ENCODE data around the gene GRIA1.

The GRIA1 gene

DNA sequence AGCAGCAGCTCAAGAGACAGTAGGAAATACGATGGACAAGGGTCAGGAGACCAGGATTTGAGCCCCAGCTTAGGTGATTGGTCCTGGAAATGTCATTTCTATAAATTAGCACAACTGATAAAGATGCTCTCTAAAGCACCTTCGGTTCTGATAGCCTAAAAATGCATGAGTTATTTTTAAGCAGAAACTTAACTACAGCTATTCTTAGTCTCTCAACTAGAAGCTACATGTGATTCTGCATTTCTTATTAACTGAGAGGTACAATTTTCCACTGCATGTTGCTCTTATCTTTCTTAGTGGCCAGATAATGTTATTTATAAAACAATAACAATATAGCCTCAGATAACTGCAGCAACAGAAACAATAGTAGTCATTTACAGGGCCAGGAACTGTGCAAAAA is 136.4 kb downstream of the GRIA1 start:
- no peak for DNase-seq
- in situ Hi-C loops (cut with MboI; ENCODE audit: low pct_unique_long_range_greater_than_20kb, low sequenced_read_pairs), result no loop called here

DNA sequence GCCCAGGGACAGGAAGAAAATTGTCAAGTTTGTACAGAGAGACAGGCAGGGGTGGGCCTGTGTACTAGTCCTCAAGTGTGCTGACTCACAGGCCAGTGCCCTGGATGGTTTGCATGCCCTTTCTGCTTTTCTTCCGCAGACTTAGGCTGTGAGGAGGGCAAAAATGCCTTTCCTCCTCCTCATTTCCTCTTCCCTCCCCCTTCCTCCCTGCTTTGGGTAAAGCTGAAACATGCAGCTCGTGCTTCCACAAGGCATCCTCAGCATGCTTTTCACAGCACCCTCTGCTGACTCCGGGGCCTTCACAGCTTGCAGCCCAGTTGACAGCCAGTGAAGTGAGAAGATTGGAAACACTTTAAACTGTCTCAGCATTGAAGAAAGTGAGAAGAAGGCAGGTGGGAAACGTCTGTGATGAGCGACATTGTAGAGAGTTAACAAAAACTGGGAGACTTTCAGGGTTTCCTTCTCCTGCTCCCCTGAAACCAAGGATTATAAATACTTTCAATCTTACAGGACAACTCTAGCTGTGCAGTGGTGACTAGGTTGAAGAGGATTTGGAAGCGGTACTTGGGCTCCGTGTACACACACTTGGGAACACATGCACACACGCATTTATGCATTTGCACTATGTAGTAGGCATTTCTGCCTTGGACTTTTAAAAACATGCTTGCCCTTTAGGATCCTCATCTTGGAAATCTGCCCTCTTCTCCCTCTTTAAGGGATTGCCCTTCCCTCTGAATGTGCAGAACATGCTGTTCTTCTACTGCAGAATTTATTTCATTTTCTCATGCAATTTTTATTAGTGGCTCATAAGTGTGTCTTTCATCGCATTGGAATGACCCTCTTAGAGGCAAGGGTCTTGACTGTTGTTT is 138.8 kb downstream of the GRIA1 start:
- in situ Hi-C loops (cut with MboI; ENCODE audit: low pct_unique_long_range_greater_than_20kb, low sequenced_read_pairs), result no loop called here
- peak; percentile 2 for DNase-seq

DNA sequence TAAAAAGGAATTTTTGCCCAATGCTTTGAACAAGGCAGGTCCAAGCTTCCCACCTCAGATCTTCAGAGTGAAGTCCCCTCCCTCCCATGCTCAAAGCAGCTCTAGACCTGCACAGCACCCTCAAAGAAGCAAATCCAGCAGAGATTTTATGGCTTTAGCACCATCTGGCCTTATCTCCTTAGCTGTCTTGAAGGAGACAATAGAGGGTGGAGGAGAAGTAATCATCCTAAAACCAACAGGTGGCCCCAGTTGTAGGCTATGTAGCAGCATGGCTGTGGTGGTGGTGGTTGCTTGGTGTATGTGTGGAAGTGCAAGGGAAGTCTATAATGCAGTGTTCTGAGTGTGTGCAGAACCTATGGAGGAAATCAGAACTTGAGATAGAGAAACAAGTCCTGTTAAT is 140.1 kb downstream of the GRIA1 start:
- in situ Hi-C loops (cut with MboI; ENCODE audit: low pct_unique_long_range_greater_than_20kb, low sequenced_read_pairs), result no loop called here
- DNase-seq, result no peak

DNA sequence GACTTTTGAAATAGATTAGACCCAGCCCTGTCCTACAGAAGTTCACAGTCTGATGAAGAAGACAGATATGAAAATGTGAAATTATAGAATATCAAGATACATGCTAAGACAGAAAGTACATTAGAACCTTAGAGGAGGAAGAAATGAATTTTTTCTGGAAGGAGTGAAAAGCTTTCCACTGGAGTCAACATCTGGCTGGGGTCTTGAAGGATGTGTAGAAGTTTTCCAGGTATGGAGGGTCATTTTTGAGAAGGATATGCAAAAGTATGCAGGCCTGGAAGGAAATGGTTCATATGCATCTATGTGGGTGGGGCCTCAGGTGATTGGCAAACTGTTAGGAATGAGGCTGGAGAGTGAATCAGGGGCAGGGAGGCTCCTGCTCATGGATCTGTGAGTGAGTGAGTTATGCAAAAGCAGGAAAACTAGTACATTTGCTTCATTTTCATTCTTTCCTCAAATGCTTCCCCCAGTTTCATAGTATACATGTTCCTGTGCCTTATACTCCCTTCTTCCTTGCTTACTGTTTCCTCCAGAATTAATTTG is 142.3 kb downstream of the GRIA1 start:
- no peak for DNase-seq
- in situ Hi-C loops (cut with MboI; ENCODE audit: low pct_unique_long_range_greater_than_20kb, low sequenced_read_pairs), result no loop called here

DNA sequence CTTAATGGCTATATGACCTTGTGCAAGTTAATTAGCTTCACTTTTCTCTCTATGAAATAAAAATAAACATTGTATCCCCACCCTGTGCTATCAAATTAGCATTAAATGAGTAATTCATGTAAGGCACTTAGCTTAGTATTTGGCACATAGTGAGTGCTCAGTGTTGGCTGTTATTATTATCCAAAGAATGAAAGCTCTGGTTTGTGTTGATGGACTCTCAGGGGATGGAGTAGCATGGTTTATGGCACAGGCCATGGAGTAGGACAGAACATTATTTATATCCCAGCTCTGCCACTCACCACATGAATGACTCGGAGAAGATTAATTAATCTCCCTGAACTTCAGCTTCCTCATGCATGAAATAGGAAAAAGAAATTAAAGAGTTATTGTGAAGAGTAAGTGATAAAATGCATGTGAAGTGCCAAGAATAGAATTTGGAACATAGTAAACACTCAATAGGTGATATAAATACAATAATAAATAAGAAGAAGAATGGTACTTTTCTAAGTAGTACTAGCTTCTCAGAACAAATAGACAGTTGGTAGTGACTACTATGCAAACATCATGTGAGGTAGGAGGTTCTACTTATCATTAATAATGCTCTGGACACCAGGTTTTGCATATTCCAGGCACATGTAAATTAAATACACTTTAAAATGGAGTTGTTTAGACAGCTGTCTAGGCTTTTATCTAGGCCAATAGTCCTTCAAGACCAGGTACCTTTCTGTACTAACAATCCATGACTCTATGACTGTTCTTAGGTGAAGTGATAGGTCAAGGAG is 146.4 kb downstream of the GRIA1 start:
- no peak for DNase-seq
- in situ Hi-C loops (cut with MboI; ENCODE audit: low pct_unique_long_range_greater_than_20kb, low sequenced_read_pairs), result no loop called here

DNA sequence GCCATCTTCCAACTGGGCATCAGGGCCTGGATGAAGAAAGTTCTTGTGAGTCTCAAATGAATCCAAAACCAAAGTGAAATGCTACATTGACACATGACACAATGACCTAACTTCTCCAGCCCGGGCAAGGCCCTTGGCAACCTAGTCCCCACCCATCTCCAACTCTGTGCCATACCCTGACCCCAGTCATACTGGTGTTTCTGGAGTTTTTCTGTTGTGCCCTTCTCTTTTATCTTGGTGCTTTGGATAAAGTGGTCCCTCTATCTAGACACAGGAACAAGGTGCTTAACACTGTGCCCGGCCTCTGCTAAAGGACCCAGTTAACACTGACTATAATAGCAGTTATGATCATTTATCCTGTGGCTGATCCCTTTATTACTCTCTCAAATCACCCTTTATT is 149.8 kb downstream of the GRIA1 start:
- DNase-seq, result no peak

DNA sequence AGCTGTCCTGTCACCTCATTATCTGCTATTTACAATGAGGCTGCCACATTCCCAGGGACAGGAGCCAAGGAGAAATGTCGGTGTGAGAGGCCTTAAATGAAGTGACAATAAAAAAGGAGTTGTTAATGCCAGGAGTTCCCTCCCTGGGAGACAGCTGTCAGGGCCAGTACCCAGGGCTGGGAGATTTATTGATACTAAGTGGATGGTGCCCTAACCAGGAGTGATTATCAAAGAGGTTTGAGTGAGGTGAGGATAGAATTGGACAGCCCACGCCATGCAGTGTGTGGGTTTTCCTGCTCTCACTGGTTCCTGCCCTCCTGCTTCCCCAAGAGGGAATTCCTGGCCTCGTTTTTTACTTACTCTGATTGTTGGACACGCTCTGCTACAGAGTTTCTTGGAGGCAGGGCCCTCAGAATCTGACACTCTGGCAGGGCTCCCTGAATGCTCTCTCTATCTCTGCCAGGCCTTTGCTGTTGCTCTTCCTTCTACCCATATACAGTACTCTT is 150.8 kb downstream of the GRIA1 start:
- no peak for DNase-seq
- in situ Hi-C loops (cut with MboI; ENCODE audit: low pct_unique_long_range_greater_than_20kb, low sequenced_read_pairs), result no loop called here

More for the DNA sequence above, 149.8 kb downstream of the GRIA1 start:
- in situ Hi-C loops (cut with MboI; ENCODE audit: low pct_unique_long_range_greater_than_20kb, low sequenced_read_pairs), result no loop called here

DNA sequence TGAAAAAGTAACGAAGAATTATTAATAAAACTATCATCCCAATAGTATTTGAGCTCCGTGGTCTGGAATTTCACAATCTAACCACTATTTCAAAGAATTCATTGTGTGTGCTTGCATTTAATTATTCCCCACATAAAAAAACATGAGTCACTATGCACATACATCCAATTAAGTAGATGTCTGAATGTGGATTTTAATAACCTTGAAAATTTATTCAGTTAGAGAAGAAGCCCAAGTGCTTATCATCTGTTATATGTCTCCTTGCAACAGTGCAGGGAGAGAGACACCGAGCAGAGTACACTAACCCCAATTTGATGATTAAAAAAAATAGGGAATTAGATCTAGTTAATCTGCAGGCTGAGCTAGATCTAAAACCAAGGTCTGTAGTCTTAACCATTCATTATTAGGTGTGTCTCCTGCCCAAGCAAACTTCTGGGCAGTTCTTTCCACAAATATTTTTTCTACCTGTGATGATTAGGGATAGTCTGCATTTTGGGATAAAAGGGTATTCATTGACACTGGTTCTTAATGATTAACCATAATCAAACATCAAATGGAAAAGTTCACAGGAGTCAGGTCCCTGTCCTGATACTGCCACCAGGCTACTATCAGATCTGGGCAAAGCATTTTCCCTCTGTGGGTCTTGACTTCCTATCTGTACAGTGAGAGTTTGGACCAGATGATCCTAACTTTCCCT is 164.2 kb downstream of the GRIA1 start:
- DNase-seq, result no peak
- in situ Hi-C loops (cut with MboI; ENCODE audit: low pct_unique_long_range_greater_than_20kb, low sequenced_read_pairs), result no loop called here

DNA sequence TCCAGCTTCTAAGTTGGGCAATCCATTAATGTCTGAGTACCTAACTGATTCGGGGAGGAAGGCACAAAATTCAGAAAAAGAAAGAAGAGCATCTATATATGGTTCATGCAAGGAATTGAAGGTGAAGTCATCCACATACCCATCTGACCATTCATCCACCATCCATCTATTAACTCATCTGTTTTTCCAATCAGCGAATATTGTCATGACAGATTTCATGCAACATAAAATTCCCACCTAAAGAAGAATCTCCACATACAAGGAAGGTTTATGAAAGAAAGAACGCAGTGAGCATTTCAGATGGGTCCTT is 164.7 kb downstream of the GRIA1 start:
- DNase-seq, result no peak
- in situ Hi-C loops (cut with MboI; ENCODE audit: low pct_unique_long_range_greater_than_20kb, low sequenced_read_pairs), result no loop called here

DNA sequence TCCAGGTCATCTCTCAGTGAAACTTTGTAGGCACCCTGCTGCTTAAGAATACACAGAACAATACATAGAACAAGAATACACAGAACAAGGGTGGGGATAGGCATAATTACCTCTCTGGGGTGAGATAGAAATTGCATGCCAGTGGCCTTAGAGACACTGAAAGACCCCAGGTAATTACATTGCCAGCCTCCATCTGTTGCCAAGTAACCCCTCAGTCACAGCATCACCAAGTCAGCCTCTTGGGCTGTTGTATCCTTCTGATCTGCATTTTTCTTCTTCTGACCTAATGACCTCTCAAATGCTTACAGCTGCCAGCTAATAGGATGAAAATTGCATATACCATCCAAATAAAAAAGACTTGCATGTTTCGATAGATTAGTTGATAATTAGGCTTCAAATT is 167.7 kb downstream of the GRIA1 start:
- DNase-seq, result no peak
- in situ Hi-C loops (cut with MboI; ENCODE audit: low pct_unique_long_range_greater_than_20kb, low sequenced_read_pairs), result no loop called here

DNA sequence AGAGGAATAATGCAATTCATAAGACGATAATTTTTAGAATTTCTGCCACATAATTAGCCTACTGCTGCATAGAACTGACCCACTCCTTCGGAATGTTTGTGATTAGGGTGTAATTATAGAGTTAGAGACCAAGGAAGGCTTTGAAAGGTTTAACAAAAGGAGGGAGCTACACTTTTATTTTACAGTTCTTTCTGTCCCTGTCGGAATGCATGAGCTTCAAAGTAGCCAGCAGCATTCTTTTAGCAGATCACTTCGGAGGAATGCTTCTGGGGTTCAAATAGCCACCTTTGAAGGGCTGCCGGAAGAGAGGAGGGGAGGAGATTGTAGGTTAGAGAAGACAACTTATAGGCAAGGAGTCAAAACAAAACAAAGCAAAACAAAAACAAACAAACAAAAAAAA is 168.1 kb downstream of the GRIA1 start:
- in situ Hi-C loops (cut with MboI; ENCODE audit: low pct_unique_long_range_greater_than_20kb, low sequenced_read_pairs), result no loop called here
- no peak for DNase-seq

DNA sequence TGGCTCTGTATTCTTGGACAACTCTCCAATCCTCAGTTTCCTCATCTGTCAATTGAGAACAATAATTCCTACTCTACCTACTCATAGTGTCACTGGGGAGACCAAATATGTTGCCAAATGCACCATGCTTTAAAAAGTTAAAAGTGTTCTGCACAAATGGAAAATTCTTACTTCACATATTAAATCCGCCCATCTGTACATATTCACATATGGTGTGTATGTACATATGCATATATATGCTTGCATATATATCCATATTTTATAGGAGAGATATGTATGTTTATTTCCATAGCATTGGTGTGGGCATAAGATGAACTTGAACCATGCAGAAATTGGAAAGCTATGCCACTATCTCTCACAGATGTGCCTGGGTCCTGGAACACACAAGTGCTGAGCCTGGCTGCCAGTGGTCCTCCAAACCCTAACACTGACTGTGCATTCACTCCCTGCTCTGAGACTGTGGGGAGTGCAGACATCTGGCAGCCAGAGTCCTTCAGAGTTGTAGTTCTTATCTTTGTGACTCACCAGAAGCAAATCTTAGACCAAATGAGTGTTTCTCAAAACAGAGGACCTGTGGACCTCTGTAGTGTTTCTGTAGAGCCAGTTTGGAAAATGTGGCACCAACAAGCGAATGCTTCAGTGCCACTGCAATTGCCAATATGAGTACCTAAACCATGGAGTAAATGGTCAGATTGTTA is 168.7 kb downstream of the GRIA1 start:
- no peak for DNase-seq
- in situ Hi-C loops (cut with MboI; ENCODE audit: low pct_unique_long_range_greater_than_20kb, low sequenced_read_pairs), result no loop called here

DNA sequence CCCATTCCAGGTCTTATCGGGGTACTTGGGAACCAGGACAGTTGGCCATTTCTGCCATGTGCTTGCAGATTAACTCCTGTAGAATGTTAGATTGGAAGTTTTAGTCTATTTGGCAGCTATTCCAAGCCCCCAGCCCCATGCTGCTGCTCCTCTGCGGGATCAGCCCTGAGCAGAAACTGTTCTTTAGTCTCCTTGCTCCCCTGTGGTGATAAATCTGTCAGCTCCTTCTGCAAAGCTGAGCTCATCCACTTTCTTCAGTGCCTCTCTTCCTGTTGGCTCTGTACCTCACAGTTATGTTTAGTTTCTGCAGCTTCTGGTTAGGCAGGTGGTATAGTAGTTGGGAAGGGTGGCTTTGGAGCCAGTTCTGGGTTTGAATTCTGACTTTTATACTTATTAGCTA is 170.4 kb downstream of the GRIA1 start:
- DNase-seq, result no peak
- in situ Hi-C loops (cut with MboI; ENCODE audit: low pct_unique_long_range_greater_than_20kb, low sequenced_read_pairs), result no loop called here

DNA sequence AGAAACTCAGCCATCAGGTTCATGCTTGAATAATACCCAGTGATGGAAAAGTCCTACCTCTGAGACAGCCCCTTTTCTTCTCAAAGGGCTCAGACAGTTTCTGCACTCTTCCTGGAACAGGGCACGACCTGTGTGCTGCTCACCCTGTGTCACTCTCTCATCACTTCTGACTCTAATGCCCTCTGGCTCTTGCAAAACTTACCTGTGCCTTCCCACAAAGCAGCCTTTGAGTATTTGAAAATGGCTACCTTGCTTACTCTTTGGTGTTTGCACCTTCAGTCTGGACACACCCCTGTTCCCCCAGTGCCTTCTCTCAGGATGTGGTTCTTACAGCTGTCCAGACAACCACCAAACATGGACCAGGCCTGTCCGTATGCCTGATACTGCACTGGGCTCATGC is 171.4 kb downstream of the GRIA1 start:
- in situ Hi-C loops (cut with MboI; ENCODE audit: low pct_unique_long_range_greater_than_20kb, low sequenced_read_pairs), result no loop called here
- DNase-seq, result no peak

DNA sequence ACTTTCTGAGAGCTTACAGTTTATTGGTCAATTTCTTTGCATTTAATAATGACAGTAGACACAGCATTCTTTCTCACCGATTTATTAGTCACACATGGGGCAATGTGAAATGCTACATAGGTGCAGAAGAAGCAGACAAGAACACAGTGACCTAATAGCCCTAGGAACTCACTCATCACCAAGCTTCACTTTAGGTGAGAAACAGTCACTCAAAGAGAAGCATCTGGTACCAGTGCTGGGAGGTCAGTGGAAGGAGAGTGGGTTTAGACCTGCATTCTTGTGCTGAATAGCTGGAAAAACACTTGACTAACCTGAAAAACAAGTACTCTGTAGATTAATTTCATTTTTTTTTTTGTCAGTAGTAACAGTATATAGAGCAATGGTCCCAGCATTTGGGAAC is 179.6 kb downstream of the GRIA1 start:
- in situ Hi-C loops (cut with MboI; ENCODE audit: low pct_unique_long_range_greater_than_20kb, low sequenced_read_pairs), result no loop called here
- DNase-seq, result no peak

DNA sequence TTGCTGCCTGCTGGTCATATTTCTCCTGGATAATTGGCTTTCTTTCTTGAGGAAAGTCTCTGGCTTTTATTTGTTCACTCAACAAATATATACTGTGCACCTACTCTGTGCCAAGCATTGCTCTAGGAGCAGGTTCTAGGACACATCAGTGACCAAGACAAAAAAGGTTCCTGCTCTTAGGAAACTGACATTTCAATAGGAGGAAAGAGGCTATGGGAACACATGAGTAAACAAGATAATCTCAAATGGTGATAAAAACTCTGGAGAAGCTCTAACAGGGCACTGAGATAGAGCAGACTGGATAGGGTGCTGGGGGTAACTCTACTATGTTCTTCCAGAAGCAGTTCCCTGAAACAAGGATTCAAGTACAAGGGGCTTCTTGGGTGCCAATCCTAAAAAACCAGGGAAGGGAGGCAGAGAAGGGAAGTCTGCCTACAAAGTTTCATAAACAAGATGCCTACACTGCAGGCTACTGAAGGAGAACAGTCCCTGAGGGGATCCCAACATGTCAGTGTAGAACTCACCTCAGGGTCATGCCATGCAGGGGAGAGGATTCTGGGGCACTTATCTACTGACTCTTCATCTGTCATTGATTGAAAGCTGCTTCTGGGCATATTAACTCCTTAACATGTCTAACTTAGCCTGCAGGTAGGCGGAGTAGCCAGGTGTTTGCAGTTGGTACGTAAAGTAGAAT is 181.3 kb downstream of the GRIA1 start:
- no peak for DNase-seq
- in situ Hi-C loops (cut with MboI; ENCODE audit: low pct_unique_long_range_greater_than_20kb, low sequenced_read_pairs), result no loop called here

DNA sequence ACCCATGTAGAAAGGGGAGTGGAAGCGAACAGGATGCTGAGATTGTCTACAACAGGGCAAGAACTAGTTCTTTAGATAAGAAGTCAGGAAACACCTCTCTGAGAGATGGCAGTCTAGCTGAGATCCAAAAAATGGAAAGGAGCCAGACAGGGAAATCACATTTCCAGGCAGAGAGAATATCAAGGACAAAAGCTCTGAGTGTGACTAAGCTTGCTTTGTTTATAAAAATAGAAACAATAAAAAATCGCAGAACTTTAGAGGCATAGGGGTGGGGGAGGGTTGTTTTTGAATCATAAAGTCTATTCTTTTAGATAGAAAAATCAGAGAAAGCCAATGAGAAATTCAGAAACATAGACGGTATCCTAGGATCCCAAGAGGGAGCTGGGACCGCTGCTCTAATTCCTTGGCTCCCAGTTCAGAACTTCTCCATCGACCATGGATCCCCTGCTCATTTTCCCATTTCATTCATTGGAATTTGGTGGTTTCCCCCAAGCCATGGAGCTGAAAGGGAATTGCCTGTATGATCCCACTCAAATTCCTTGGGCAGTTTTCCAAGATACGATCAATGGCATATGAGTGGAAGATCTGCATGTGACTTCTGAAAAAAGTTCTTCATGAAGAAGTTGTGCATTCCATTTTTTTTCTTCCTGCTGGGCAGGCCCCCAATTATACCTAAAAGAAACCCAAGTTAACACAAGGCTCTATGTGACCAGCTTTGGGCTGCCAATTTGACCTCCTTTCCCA is 182.0 kb downstream of the GRIA1 start:
- in situ Hi-C loops (cut with MboI; ENCODE audit: low pct_unique_long_range_greater_than_20kb, low sequenced_read_pairs), result no loop called here
- no peak for DNase-seq

DNA sequence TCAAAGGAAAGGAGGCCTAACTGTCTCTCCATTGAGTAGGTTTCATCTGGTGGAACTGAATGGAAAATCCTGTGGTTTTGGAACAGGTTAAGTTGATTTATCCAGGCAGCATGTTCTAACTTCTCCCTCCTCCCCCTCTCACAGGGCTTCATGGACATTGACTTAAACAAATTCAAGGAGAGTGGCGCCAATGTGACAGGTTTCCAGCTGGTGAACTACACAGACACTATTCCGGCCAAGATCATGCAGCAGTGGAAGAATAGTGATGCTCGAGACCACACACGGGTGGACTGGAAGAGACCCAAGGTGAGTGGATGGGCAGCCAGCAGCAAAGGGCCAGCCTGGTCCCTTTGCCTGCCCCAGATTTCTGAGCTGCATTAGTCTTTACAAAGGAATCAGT is 183.9 kb downstream of the GRIA1 start:
- no peak for DNase-seq
- in situ Hi-C loops (cut with MboI; ENCODE audit: low pct_unique_long_range_greater_than_20kb, low sequenced_read_pairs), result no loop called here

All from KBM-7 (cell line).